GM23338 (cell line): Measurements from ENCODE around the gene KCNN3. TPM values are rescaled to one million over a fixed set of nuclear protein-coding genes. Genes with fewer than 3 reads are reported as not detected.

ENCODE experiments used
- ATAC-seq: fragments of 200-7000 bp; cut with Tn5 transposase; 3 replicates; pipeline ENCODE4 v1.9.1; 2020
- DNase-seq: peaks from one replicate; pipeline ENCODE4 v3.0.0-alpha.2; 2015; ENCODE audit warnings: low spot score
- H2AFZ ChIP-seq: fragments of 200-600 bp; sonication (generic); 2 replicates; pipeline ENCODE4 v1.8.0; 2016; ENCODE audit warnings: antibody characterized with exemption, mild to moderate bottlenecking, moderate library complexity
- H3F3A ChIP-seq: fragments of 200-600 bp; sonication (generic); replicated peaks from 2 replicates; pipeline ENCODE4 v1.8.0; 2017; ENCODE audit warnings: antibody characterized with exemption, mixed run types, low read depth
- H3K27ac ChIP-seq: fragments of 200-600 bp; sonication (generic); 2 replicates; pipeline ENCODE4 v1.6.1; 2016; ENCODE audit warnings: low read depth
- H3K27me3 ChIP-seq: fragments of 200-600 bp; sonication (generic); 2 replicates; pipeline ENCODE4 v1.8.0; 2016; ENCODE audit warnings: mild to moderate bottlenecking, mixed run types, moderate library complexity; ENCODE audit not compliant: insufficient read depth
- H3K36me3 ChIP-seq: fragments of 200-600 bp; sonication (generic); 2 replicates; pipeline ENCODE4 v1.8.0; 2016; ENCODE audit warnings: mild to moderate bottlenecking; ENCODE audit not compliant: insufficient read depth
- H3K4me1 ChIP-seq: fragments of 200-600 bp; sonication (generic); 2 replicates; pipeline ENCODE4 v1.8.0; 2016; ENCODE audit warnings: mild to moderate bottlenecking, moderate library complexity; ENCODE audit not compliant: insufficient read depth
- H3K4me2 ChIP-seq: fragments of 200-600 bp; sonication (generic); 2 replicates; pipeline ENCODE4 v1.7.1; 2017; ENCODE audit warnings: mixed run types
- H3K4me3 ChIP-seq: fragments of 200-600 bp; sonication (generic); 2 replicates; pipeline ENCODE4 v1.6.1; 2016; ENCODE audit warnings: mixed run types
- H3K79me2 ChIP-seq: fragments of 200-600 bp; sonication (generic); replicated peaks from 2 replicates; pipeline ENCODE4 v1.8.0; 2017; ENCODE audit warnings: mild to moderate bottlenecking; ENCODE audit not compliant: insufficient read depth
- H3K9me2 ChIP-seq: fragments of 200-600 bp; sonication (generic); 2 replicates; pipeline ENCODE4 v1.8.0; 2017; ENCODE audit not compliant: insufficient read depth
- H4K20me1 ChIP-seq: fragments of 200-600 bp; sonication (generic); replicated peaks from 2 replicates; pipeline ENCODE4 v1.8.0; 2017; ENCODE audit warnings: mild to moderate bottlenecking; ENCODE audit not compliant: insufficient read depth
- H3K27ac Mint-ChIP-seq: 2 replicates; pipeline ENCODE4 v1.8.0; 2020; ENCODE audit warnings: inconsistent platforms, mild to moderate bottlenecking, moderate library complexity, mixed read lengths
- H3K27me3 Mint-ChIP-seq: 3 replicates; pipeline ENCODE4 v1.8.0; 2022; ENCODE audit warnings: low read depth, mild to moderate bottlenecking, moderate library complexity, mixed read lengths, inconsistent platforms; ENCODE audit not compliant: insufficient read depth, poor library complexity
- H3K36me3 Mint-ChIP-seq: 3 replicates; pipeline ENCODE4 v1.8.0; 2021; ENCODE audit warnings: low read depth, mild to moderate bottlenecking, inconsistent platforms, moderate library complexity, mixed read lengths
- H3K4me1 Mint-ChIP-seq: 3 replicates; pipeline ENCODE4 v1.8.0; 2020; ENCODE audit warnings: mild to moderate bottlenecking, inconsistent platforms, mixed read lengths
- H3K4me3 Mint-ChIP-seq: 3 replicates; pipeline ENCODE4 v1.8.0; 2021; ENCODE audit warnings: moderate library complexity, mild to moderate bottlenecking, inconsistent platforms, mixed read lengths
- H3K9me3 Mint-ChIP-seq: 3 replicates; pipeline ENCODE4 v1.8.0; 2020; ENCODE audit warnings: moderate library complexity, mild to moderate bottlenecking, inconsistent platforms, mixed read lengths
- CREB1 ChIP-seq: fragments of 250-450 bp; sonication (Bioruptor Pico); IDR thresholded peaks from 2 replicates; pipeline ENCODE4 v1.5.0; 2020; ENCODE audit warnings: low read depth, mild to moderate bottlenecking, moderate library complexity
- EZH2 ChIP-seq: fragments of 200-600 bp; sonication (generic); IDR thresholded peaks from one replicate; pipeline ENCODE4 v1.8.0; 2017; ENCODE audit warnings: antibody characterized with exemption, mild to moderate bottlenecking, low read depth; ENCODE audit not compliant: unreplicated experiment
- EZH2phosphoT487 ChIP-seq: fragments of 200-600 bp; sonication (generic); IDR thresholded peaks from one replicate; pipeline ENCODE4 v1.8.1; 2018; ENCODE audit warnings: antibody characterized with exemption; ENCODE audit not compliant: unreplicated experiment
- JUNB ChIP-seq: IDR thresholded peaks from one replicate; pipeline ENCODE4 v1.6.1; 2016; ENCODE audit warnings: antibody characterized with exemption; ENCODE audit not compliant: unreplicated experiment
- NANOG ChIP-seq: IDR thresholded peaks from 2 replicates; pipeline ENCODE4 v1.6.1; 2016; ENCODE audit warnings: antibody characterized with exemption, borderline replicate concordance
- POLR2AphosphoS5 ChIP-seq: IDR thresholded peaks from 2 replicates; pipeline ENCODE4 v1.6.1; 2016; ENCODE audit warnings: antibody characterized with exemption, low read depth
- REST ChIP-seq: IDR thresholded peaks from one replicate; pipeline ENCODE4 v1.6.1; 2018; ENCODE audit warnings: antibody characterized with exemption; ENCODE audit not compliant: unreplicated experiment
- STAT1 ChIP-seq: IDR thresholded peaks from one replicate; pipeline ENCODE4 v1.6.1; 2016; ENCODE audit warnings: antibody characterized with exemption; ENCODE audit not compliant: unreplicated experiment
- ZNF114 ChIP-seq: fragments of 250-450 bp; sonication (Bioruptor Pico); IDR thresholded peaks from 2 replicates; pipeline ENCODE4 v1.5.0; 2020; ENCODE audit warnings: mild to moderate bottlenecking, moderate library complexity
- ZNF331 ChIP-seq: fragments of 250-450 bp; sonication (Bioruptor Pico); IDR thresholded peaks from 2 replicates; pipeline ENCODE4 v1.5.0; 2020; ENCODE audit warnings: low read depth, mild to moderate bottlenecking, moderate library complexity
- polyA plus RNA-seq: library from polyadenylated mRNA; unstranded; fragments of >200 nt; fragmentation: Nextera tagmentation; extraction: Ambion mirVana; gene quantifications from 2 replicates; pipeline ENCODE4 v1.2.1, GENCODE V29; 2016
- total RNA-seq: library from RNA; depleted of rRNA; stranded (reverse); fragments of >200 nt; shearing (Covaris generic); gene quantifications from 2 replicates; pipeline ENCODE4 v1.2.3, GENCODE V29; 2014
- TF ChIP-seq, protein P1 (sequence below), 2 experiments: fragments of 200-600 bp in 1 of 2; sonication (generic) in 1 of 2; conservative IDR thresholded peaks; 2 replicates each; pipeline versions ENCODE4 v1.5.1 to v1.6.1; 2016 to 2017; ENCODE audit warnings: antibody characterized with exemption in 2 of 2, low read depth in 2 of 2, mild to moderate bottlenecking in 2 of 2, moderate library complexity in 1 of 2
- TF ChIP-seq, protein P2 (sequence below): IDR thresholded peaks from 2 replicates; pipeline ENCODE4 v1.6.1; 2016; ENCODE audit warnings: antibody characterized with exemption

Gene KCNN3
- total and polyA plus RNA-seq, 2 experiments from 2014 or later: 1.9 to 3.0 TPM

GRCh38 chr1:154837034-154837671 lies 32.9 kb downstream of the KCNN3 start:
- H3K36me3 ChIP-seq: no peaks in the 10 kb centered on the region
- H2AFZ ChIP-seq: no peak overlapping the region
- TF ChIP-seq POLR2AphosphoS5: no peak
- no peak for TF ChIP-seq CREB1 (CRISPR knock-in tag)
- no peak for TF ChIP-seq EZH2
- TF ChIP-seq NANOG: no peak
- no peak for TF ChIP-seq JUNB
- no peak for TF ChIP-seq ZNF331 (CRISPR knock-in tag)
- no peak for TF ChIP-seq EZH2phosphoT487
- H3K4me1 Mint-ChIP-seq: peaks cover 24% of the 10 kb centered on the region
- H3K9me3 Mint-ChIP-seq: no peaks in the 10 kb centered on the region
- H3F3A ChIP-seq: no peaks in the 10 kb centered on the region
- peaks cover 14% of the 10 kb centered on the region for H3K27me3 Mint-ChIP-seq
- ATAC-seq: no peak
- no peaks in the 10 kb centered on the region for H4K20me1 ChIP-seq
- DNase-seq: no peak
- no peaks in the 10 kb centered on the region for H3K9me2 ChIP-seq
- no peaks in the 10 kb centered on the region for H3K36me3 Mint-ChIP-seq
- H3K4me3 ChIP-seq: no peak overlapping the region
- H3K27ac ChIP-seq: no peak overlapping the region
- no peak overlapping the region for H3K27ac Mint-ChIP-seq
- H3K4me1 ChIP-seq: peaks cover 17% of the 10 kb centered on the region
- no peaks in the 10 kb centered on the region for H3K79me2 ChIP-seq
- H3K27me3 ChIP-seq: no peaks in the 10 kb centered on the region
- no peak overlapping the region for H3K4me2 ChIP-seq
- no peak overlapping the region for H3K4me3 Mint-ChIP-seq

DNA sequence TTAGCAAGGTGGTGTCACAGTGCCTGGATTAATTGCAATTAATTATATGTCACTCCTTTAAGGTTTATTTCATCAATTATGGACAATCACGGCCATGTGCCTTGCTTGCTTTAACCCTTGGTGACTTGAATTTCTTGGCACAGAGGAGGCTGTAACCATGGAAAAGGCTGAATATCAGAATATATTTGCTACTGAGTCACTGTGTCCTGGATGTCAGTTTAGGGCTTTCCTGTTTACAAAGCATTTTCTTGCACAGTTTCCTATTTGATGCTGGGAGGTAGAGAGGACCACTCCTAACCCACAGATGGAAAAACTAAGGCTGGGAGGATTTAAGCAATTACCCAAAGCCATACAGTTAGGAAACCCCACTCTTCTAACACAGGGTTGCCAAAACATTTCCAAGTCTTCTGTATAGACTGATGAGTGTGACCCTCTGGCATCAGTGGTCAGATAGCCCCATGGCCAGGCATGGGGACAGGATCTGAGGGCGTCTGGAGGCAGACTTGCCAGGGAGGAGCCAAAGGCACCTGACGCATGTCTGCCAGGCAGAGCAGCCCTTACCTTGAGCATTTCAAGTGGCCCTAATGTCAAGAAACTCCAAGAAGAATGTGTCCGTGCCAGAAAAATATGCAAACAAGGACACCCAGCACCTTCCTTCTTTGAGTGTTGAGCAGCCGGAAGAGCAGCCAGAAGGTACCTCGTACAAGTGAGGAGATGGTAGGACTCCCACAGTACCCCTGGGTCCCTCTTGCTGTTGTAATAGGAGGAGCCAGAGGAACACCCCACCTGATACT lies 34.4 kb downstream of the KCNN3 start:
- Mint-ChIP-seq H3K4me1 (peaks cover 24% of the 10 kb centered on the region), H3K27me3 (peaks cover 14% of the 10 kb centered on the region), H3K27ac (no peak overlapping the region), H3K36me3 (no peaks in the 10 kb centered on the region), H3K9me3 (no peaks in the 10 kb centered on the region), H3K4me3 (no peak overlapping the region)
- DNase-seq: no peak
- H3K27me3 ChIP-seq: no peaks in the 10 kb centered on the region
- H2AFZ ChIP-seq: no peak overlapping the region
- no peak overlapping the region for H3K27ac ChIP-seq
- no peaks in the 10 kb centered on the region for H3K79me2 ChIP-seq
- no peak overlapping the region for H3K4me2 ChIP-seq
- no peaks in the 10 kb centered on the region for H3K9me2 ChIP-seq
- no peaks in the 10 kb centered on the region for H3F3A ChIP-seq
- H3K4me1 ChIP-seq: peaks cover 13% of the 10 kb centered on the region
- no peaks in the 10 kb centered on the region for H3K36me3 ChIP-seq
- no peak for ATAC-seq
- no peaks in the 10 kb centered on the region for H4K20me1 ChIP-seq
- no peak overlapping the region for H3K4me3 ChIP-seq
- no peak for TF ChIP-seq STAT1
- TF ChIP-seq EZH2phosphoT487: no peak
- TF ChIP-seq CREB1 (CRISPR knock-in tag): no peak
- no peak for TF ChIP-seq EZH2
- TF ChIP-seq, protein P1, sequence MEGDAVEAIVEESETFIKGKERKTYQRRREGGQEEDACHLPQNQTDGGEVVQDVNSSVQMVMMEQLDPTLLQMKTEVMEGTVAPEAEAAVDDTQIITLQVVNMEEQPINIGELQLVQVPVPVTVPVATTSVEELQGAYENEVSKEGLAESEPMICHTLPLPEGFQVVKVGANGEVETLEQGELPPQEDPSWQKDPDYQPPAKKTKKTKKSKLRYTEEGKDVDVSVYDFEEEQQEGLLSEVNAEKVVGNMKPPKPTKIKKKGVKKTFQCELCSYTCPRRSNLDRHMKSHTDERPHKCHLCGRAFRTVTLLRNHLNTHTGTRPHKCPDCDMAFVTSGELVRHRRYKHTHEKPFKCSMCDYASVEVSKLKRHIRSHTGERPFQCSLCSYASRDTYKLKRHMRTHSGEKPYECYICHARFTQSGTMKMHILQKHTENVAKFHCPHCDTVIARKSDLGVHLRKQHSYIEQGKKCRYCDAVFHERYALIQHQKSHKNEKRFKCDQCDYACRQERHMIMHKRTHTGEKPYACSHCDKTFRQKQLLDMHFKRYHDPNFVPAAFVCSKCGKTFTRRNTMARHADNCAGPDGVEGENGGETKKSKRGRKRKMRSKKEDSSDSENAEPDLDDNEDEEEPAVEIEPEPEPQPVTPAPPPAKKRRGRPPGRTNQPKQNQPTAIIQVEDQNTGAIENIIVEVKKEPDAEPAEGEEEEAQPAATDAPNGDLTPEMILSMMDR (conservative IDR thresholded peaks at IDR 0.05; ENCODE audit: low read depth in 2 of 2): no peak
- TF ChIP-seq ZNF331 (CRISPR knock-in tag): no peak
- TF ChIP-seq POLR2AphosphoS5: no peak
- no peak for TF ChIP-seq NANOG
- no peak for TF ChIP-seq ZNF114
- no peak for TF ChIP-seq JUNB
- no peak for TF ChIP-seq REST
- TF ChIP-seq, protein P2, sequence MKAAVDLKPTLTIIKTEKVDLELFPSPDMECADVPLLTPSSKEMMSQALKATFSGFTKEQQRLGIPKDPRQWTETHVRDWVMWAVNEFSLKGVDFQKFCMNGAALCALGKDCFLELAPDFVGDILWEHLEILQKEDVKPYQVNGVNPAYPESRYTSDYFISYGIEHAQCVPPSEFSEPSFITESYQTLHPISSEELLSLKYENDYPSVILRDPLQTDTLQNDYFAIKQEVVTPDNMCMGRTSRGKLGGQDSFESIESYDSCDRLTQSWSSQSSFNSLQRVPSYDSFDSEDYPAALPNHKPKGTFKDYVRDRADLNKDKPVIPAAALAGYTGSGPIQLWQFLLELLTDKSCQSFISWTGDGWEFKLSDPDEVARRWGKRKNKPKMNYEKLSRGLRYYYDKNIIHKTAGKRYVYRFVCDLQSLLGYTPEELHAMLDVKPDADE: no peak
